ENCODE results near the gene FAM107B.

GRCh38 chr10:14562218-14563075 is 212.2 kb downstream of the FAM107B start:
- no peak for TF ChIP-seq RAD21 (IDR thresholded peaks at IDR 0.05 in 1 of 2, conservative IDR thresholded peaks at IDR 0.05 in 1 of 2; ENCODE audit: low read depth in 2 of 2, low read length in 2 of 2)
- TF ChIP-seq CHD2 (IDR thresholded peaks at IDR 0.05; ENCODE audit: low read length): no peak
- TF ChIP-seq EZH2 (IDR thresholded peaks at IDR 0.05; ENCODE audit: low read depth, low read length, severe bottlenecking): no peak

Data from H1 (cell line).